Activated B cell treated with CpG ODN at 0.5 μM for 24 hours (primary cell): ENCODE results near the gene TLR6. TPM values are rescaled to one million over a fixed set of nuclear protein-coding genes. Genes with fewer than 3 reads are reported as not detected.
A peak's percentile ranks its signal among the peaks of the same experiment; 100 is the strongest.

Experiments used
- ATAC-seq: fragments of 200-7000 bp; cut with Tn5 transposase; one replicate; pipeline ENCODE4 v1.10.0; 2021; ENCODE audit warnings: low read depth, mild to moderate bottlenecking, moderate library complexity
- CTCF ChIA-PET: fragments of 350-600 bp; sonication (Branson Sonifier 250); formaldehyde crosslinking; loops from one replicate; lab custom pipeline; 2021; ENCODE audit warnings: antibody characterized with exemption; lab: Charles Lee
- POLR2A ChIA-PET: fragments of 350-600 bp; sonication (Branson Sonifier 250); formaldehyde crosslinking; loops from one replicate; lab custom pipeline; 2021; ENCODE audit warnings: antibody characterized with exemption; lab: Charles Lee
- DNase-seq: peaks from one replicate; pipeline ENCODE4 v3.0.0; 2022
- H3K27ac Mint-ChIP-seq: one replicate; pipeline ENCODE4 v1.8.0; 2020; ENCODE audit warnings: mixed read lengths
- H3K27me3 Mint-ChIP-seq: one replicate; pipeline ENCODE4 v1.8.0; 2021; ENCODE audit warnings: mixed read lengths
- H3K36me3 Mint-ChIP-seq: one replicate; pipeline ENCODE4 v1.8.0; 2021; ENCODE audit warnings: low read depth, mixed read lengths
- H3K4me1 Mint-ChIP-seq: one replicate; pipeline ENCODE4 v1.8.0; 2021; ENCODE audit warnings: mixed read lengths
- H3K4me3 Mint-ChIP-seq: one replicate; pipeline ENCODE4 v1.8.0; 2020; ENCODE audit warnings: mild to moderate bottlenecking, mixed read lengths
- H3K9me3 Mint-ChIP-seq: one replicate; pipeline ENCODE4 v1.8.0; 2020; ENCODE audit warnings: mixed read lengths
- CTCF ChIP-seq: fragments of 200-600 bp; IDR thresholded peaks from one replicate; pipeline ENCODE4 v1.8.0; 2022; ENCODE audit warnings: antibody characterized with exemption, mild to moderate bottlenecking
- intact Hi-C: fragments of 100-400 bp; cut with micrococcal nuclease; formaldehyde crosslinking; loops from one replicate; pipeline ENCODE4 v1.15.1; 2024
- total RNA-seq: library from RNA; stranded (reverse); gene quantifications from 2 replicates; pipeline ENCODE4 v1.2.3, GENCODE V29; 2022

The TLR6 gene
- total RNA-seq, 1 donor from 2014 or later = 64.7 TPM

DNA sequence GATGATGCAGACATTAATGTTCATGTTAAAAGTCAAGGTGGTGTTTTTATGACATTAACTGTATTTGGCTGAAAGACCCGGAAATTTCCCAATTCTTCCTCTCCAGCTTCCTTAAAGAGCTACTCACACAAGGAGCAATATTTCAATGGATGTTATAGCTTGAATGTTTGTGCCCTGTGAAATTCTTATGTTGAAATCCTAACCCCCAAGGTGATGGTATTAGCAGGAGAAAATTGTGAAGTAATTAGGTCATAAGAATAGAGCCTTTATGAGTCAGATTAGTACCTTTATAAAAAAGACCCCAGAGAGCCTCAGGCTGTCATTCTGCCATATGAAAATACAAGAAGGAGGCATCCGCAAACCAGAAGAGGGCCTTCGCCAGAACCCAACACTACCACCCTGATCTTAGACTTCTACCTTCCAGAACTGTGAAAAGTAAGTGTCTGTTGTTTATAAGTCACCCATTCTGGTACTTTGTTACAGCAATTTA, 55.6 kb downstream of the TLR6 start:
- no peak for ATAC-seq
- no peak overlapping the region for H3K4me3 Mint-ChIP-seq
- H3K4me1 Mint-ChIP-seq = peaks cover 59% of the 10 kb centered on the region
- peaks cover 26% of the 10 kb centered on the region for H3K9me3 Mint-ChIP-seq
- no peak for TF ChIP-seq CTCF
- ChIA-PET POLR2A (interaction anchor here (0.9 to 2.1 kb wide), 4 partner anchors 15 to 39 kb away, joined by 5 to 9 read pairs (median 6); partner anchors contain the start of gene TLR10), CTCF (interaction anchor here (0.8 to 5.2 kb wide), 3 partner anchors 19 to 60 kb away, joined by 3 to 27 read pairs (median 7); partner anchors contain the start of gene TLR10)
- no peak for DNase-seq
- peaks cover 85% of the 10 kb centered on the region for H3K36me3 Mint-ChIP-seq
- peak overlapping the region; percentile 50 for H3K27ac Mint-ChIP-seq
- intact Hi-C loops = loop anchor here (10.0 kb wide), 1 partner anchor 1394 kb away; the partner anchor contains the start of gene RHOH
- H3K27me3 Mint-ChIP-seq = no peaks in the 10 kb centered on the region

DNA sequence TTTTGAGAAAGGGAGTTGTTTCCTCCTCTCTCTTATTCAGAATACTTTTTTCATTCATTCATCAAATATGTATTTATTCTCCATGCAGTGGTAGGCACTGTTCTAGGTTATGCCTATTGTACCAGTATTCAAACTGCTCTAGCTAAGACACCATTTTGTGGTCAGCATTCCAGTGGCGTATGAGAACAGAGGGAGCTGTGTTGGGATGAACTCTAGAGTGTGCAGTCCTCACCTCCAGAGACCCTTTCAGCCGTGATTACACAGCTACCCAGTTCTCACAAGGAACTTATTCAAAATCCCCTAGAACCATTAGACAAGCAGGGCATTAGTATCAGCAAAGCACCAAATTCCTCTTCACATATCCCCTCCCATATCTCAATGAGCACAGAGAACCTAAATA, 56.3 kb downstream of the TLR6 start:
- Mint-ChIP-seq H3K27me3 (no peaks in the 10 kb centered on the region), H3K9me3 (peaks cover 30% of the 10 kb centered on the region), H3K27ac (peak overlapping the region; percentile 4), H3K4me3 (no peak overlapping the region), H3K36me3 (peaks cover 91% of the 10 kb centered on the region), H3K4me1 (peaks cover 52% of the 10 kb centered on the region)
- ATAC-seq (no peak), DNase-seq (no peak)
- ChIA-PET POLR2A (interaction anchor here (0.9 to 2.1 kb wide), 4 partner anchors 14 to 39 kb away, joined by 5 to 9 read pairs (median 6); partner anchors contain the start of gene TLR10), CTCF (interaction anchor here (0.8 to 5.2 kb wide), 3 partner anchors 18 to 60 kb away, joined by 3 to 27 read pairs (median 7); partner anchors contain the start of gene TLR10)
- intact Hi-C loops = loop anchor here (10.0 kb wide), 1 partner anchor 1394 kb away; the partner anchor contains the start of gene RHOH
- TF ChIP-seq CTCF = no peak

- ATAC-seq (no peak), DNase-seq (no peak)
- peaks cover 14% of the 10 kb centered on the region for H3K4me1 Mint-ChIP-seq
- H3K36me3 Mint-ChIP-seq = peaks cover 87% of the 10 kb centered on the region
- peaks cover 37% of the 10 kb centered on the region for H3K9me3 Mint-ChIP-seq
- no peak overlapping the region for H3K27ac Mint-ChIP-seq
- H3K4me3 Mint-ChIP-seq = no peak overlapping the region
- TF ChIP-seq CTCF = no peak
- no peaks in the 10 kb centered on the region for H3K27me3 Mint-ChIP-seq
- ChIA-PET CTCF (interaction anchor here (0.9 to 1.9 kb wide), 4 partner anchors 9 to 64 kb away, joined by 3 to 8 read pairs (median 4); partner anchors contain the start of genes TLR1 and TLR10), POLR2A (interaction anchor here (0.7 to 2.6 kb wide), 5 partner anchors 8 to 1262 kb away, joined by 3 to 18 read pairs (median 6); partner anchors contain the start of genes N4BP2, TLR1 and TLR10)
- intact Hi-C loops = no loop called here
Observed at GRCh38 chr4:38795087-38795486, 61.5 kb downstream of the TLR6 start.

DNA sequence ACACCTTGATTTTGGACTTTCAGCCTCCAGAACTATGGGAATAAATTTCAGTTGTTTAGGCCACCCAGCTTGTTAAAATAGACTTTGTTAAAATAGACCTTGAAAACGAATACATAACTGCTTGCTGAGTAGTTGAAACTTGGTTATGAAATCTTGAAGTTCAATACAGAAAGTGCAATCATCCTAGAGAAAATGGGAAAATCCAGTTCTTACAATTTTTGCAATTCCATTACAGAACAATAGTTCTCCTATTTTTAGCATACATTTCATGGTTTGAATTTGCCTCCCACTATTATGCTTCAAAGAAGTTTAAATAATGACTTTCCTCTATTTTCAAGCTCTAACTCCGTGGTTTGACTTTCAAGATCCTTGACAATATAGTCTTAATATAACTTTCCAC, 62.6 kb downstream of the TLR6 start:
- Mint-ChIP-seq H3K4me1 (peaks cover 11% of the 10 kb centered on the region), H3K4me3 (no peak overlapping the region), H3K27me3 (no peaks in the 10 kb centered on the region), H3K27ac (peak overlapping the region; percentile 30), H3K36me3 (peaks cover 81% of the 10 kb centered on the region), H3K9me3 (peaks cover 33% of the 10 kb centered on the region)
- no peak for DNase-seq
- no peak for TF ChIP-seq CTCF
- ATAC-seq = no peak
- intact Hi-C loops = no loop called here
- CTCF ChIA-PET = interaction anchor here (1.1 to 1.9 kb wide), 3 partner anchors 10 to 12 kb away, joined by 4 to 8 read pairs (median 4); partner anchors contain the start of genes TLR1 and TLR10
- POLR2A ChIA-PET = interaction anchor here (0.8 to 2.6 kb wide), 3 partner anchors 9 to 12 kb away, joined by 3 to 18 read pairs (median 6); partner anchors contain the start of genes TLR1 and TLR10

- ATAC-seq (no peak), DNase-seq (no peak)
- Mint-ChIP-seq H3K27ac (peak overlapping the region; percentile 36), H3K27me3 (no peaks in the 10 kb centered on the region), H3K36me3 (peaks cover 51% of the 10 kb centered on the region), H3K4me1 (peaks cover 18% of the 10 kb centered on the region), H3K9me3 (peaks cover 24% of the 10 kb centered on the region), H3K4me3 (no peak overlapping the region)
- intact Hi-C loops = no loop called here
- POLR2A ChIA-PET = interaction anchor here (1.1 kb wide), 1 partner anchor 9 kb away, joined by 4 read pairs; no protein-coding TSS in a partner anchor
- CTCF ChIA-PET = no interaction called here
- TF ChIP-seq CTCF = no peak
Observed at GRCh38 chr4:38791010-38791409, 65.6 kb downstream of the TLR6 start.
